Stomach (tissue), 9 donors: ENCODE measurements around the gene MPZL1. TPM values are rescaled to one million over a fixed set of nuclear protein-coding genes. Genes with fewer than 3 reads are reported as not detected.

ENCODE experiments used
- DNase-seq, 2 donors: peaks; one replicate each; pipeline versions ENCODE4 v3.0.0 to v3.0.0-alpha.2; 2013 to 2019
- H3K27ac ChIP-seq, 5 donors: fragments of 200-600 bp in 4 of 5; sonication (generic) in 4 of 5; one replicate each; pipeline ENCODE4 v1.5.1; 2013 to 2019; ENCODE audit warnings: mild to moderate bottlenecking in 1 of 5, moderate library complexity in 1 of 5
- H3K27me3 ChIP-seq, 3 donors: fragments of 200-600 bp; sonication (generic); one replicate each; pipeline ENCODE4 v1.5.1; 2017 to 2019; ENCODE audit warnings: mixed run types in 1 of 3
- H3K36me3 ChIP-seq, 4 donors: fragments of 200-600 bp; sonication (generic); 1 replicate in 3 of 4; 2 replicates in 1 of 4; pipeline ENCODE4 v1.5.1; 2016 to 2019
- H3K4me1 ChIP-seq, 4 donors: fragments of 200-600 bp; sonication (generic); one replicate each; pipeline ENCODE4 v1.5.1; 2016 to 2019
- H3K4me3 ChIP-seq, 4 donors: fragments of 200-600 bp; sonication (generic) in 3 of 4; one replicate each; pipeline ENCODE4 v1.5.1; 2016 to 2019; ENCODE audit warnings: mild to moderate bottlenecking in 1 of 4
- H3K9me3 ChIP-seq, 4 donors: fragments of 200-600 bp; sonication (generic); one replicate each; pipeline ENCODE4 v1.5.1; 2016 to 2019
- CTCF ChIP-seq, 7 experiments: fragments of 450-650 bp in 4 of 7; fragments of 200-600 bp in 3 of 7; sonication (generic) in 3 of 7; IDR thresholded peaks; one replicate each; pipeline ENCODE4 v1.5.1; 2016 to 2019; ENCODE audit warnings: antibody characterized with exemption in 7 of 7, control low read depth in 2 of 7, mild to moderate bottlenecking in 1 of 7
- EP300 ChIP-seq: sonication (generic); formaldehyde crosslinking; IDR thresholded peaks from one replicate; pipeline ENCODE4 v1.6.1; 2017; ENCODE audit warnings: antibody characterized with exemption
- POLR2A ChIP-seq, 4 donors: fragments of 450-650 bp; IDR thresholded peaks; one replicate each; pipeline ENCODE4 v1.6.1; 2016; ENCODE audit warnings: antibody characterized with exemption in 4 of 4, control low read depth in 2 of 4, mild to moderate bottlenecking in 1 of 4, moderate library complexity in 1 of 4
- POLR2AphosphoS5 ChIP-seq, 3 donors: sonication (generic); formaldehyde crosslinking; IDR thresholded peaks; one replicate each; pipeline ENCODE4 v1.6.1; 2016; ENCODE audit warnings: antibody characterized with exemption in 3 of 3
- WGBS, 5 donors: extraction: QIAGEN DNeasy Blood & Tissue Kit in 3 of 5; methylation state at CpG; one replicate each; pipeline versions ENCODE4 v1.1.5 to v1.1.7; 2013 to 2018; 5-methylcytosine and 5-hydroxymethylcytosine counted together
- intact Hi-C: fragments of 100-400 bp; cut with DNase I; formaldehyde crosslinking; loops from one replicate; pipeline ENCODE4 v1.15.1; 2023; ENCODE audit warnings: low total_unique reads
- polyA plus RNA-seq, 3 donors: library from polyadenylated mRNA; stranded (reverse); fragments of 200-250 nt; gene quantifications; one replicate each; pipeline ENCODE4 v1.2.3, GENCODE V29; 2013
- total RNA-seq, 5 donors: library from RNA; depleted of rRNA; stranded (reverse); fragments of >200 nt; gene quantifications; one replicate each; pipeline versions ENCODE4 v1.1.0 to v1.2.3, GENCODE V29; 2014 to 2016
- donor health status: healthy with polysubstance abuse.
- donor health status: Bipolar disorder and iron deficiency.
- donor health status: healthy.

Gene MPZL1
- total and polyA plus RNA-seq, 8 donors = 7.2 to 115 (median 30.6) TPM

- H3K27ac ChIP-seq = no peak overlapping the region
- H3K4me1 ChIP-seq = peaks cover 4 to 40% (median 18%) of the 10 kb centered on the region in 4 donors
- H3K27me3 ChIP-seq = no peaks in the 10 kb centered on the region
- no peak for DNase-seq
- peaks cover 9 to 61% (median 45%) of the 10 kb centered on the region in 4 donors for H3K36me3 ChIP-seq
- intact Hi-C loops = loop anchor here (5.0 kb wide), 1 partner anchor 87 kb away; no protein-coding TSS in a partner anchor
- TF ChIP-seq POLR2AphosphoS5 (IDR thresholded peaks at IDR 0.05) = no peak
- TF ChIP-seq EP300 = no peak
- no peak for TF ChIP-seq CTCF (IDR thresholded peaks at IDR 0.05)
- no peak for TF ChIP-seq POLR2A (IDR thresholded peaks at IDR 0.05)
- no peak overlapping the region for H3K4me3 ChIP-seq
- no peaks in the 10 kb centered on the region for H3K9me3 ChIP-seq
- WGBS, 5 donors = 75 to 85% (median 81%) methylated on average over 5 of the region's 5 CpGs
Observed at GRCh38 chr1:167689567-167689920, 32.2 kb upstream of the MPZL1 start.

- no peak for DNase-seq
- H3K27ac ChIP-seq = no peak overlapping the region
- intact Hi-C loops = no loop called here
- no peak overlapping the region for H3K4me3 ChIP-seq
- H3K36me3 ChIP-seq = peaks cover 9 to 65% (median 47%) of the 10 kb centered on the region in 4 donors
- no peaks in the 10 kb centered on the region for H3K27me3 ChIP-seq
- WGBS, 5 donors = 84 to 93% (median 88%) methylated on average over 4 of the region's 4 CpGs
- peaks cover 4 to 35% (median 16%) of the 10 kb centered on the region in 4 donors for H3K4me1 ChIP-seq
- no peaks in the 10 kb centered on the region for H3K9me3 ChIP-seq
- TF ChIP-seq POLR2A (IDR thresholded peaks at IDR 0.05) (no peak), EP300 (no peak), CTCF (IDR thresholded peaks at IDR 0.05) (no peak), POLR2AphosphoS5 (IDR thresholded peaks at IDR 0.05) (no peak)
Observed at GRCh38 chr1:167690053-167690452, 31.7 kb upstream of the MPZL1 start.

- no peaks in the 10 kb centered on the region for H3K9me3 ChIP-seq
- no peaks in the 10 kb centered on the region for H3K27me3 ChIP-seq
- TF ChIP-seq POLR2AphosphoS5 (IDR thresholded peaks at IDR 0.05) (no peak), EP300 (no peak), CTCF (IDR thresholded peaks at IDR 0.05) (no peak)
- 81 to 93% (median 86%) methylated on average over 7 of the region's 7 CpGs for WGBS, 5 donors
- intact Hi-C loops = no loop called here
- DNase-seq = no peak
- peaks cover 11 to 24% (median 15%) of the 10 kb centered on the region in 4 donors for H3K4me1 ChIP-seq
- no peak overlapping the region for H3K4me3 ChIP-seq
- H3K27ac ChIP-seq = no peak overlapping the region
- H3K36me3 ChIP-seq = peaks cover 20 to 90% (median 78%) of the 10 kb centered on the region in 4 donors
Observed at GRCh38 chr1:167693425-167694045, 28.2 kb upstream of the MPZL1 start.

DNA sequence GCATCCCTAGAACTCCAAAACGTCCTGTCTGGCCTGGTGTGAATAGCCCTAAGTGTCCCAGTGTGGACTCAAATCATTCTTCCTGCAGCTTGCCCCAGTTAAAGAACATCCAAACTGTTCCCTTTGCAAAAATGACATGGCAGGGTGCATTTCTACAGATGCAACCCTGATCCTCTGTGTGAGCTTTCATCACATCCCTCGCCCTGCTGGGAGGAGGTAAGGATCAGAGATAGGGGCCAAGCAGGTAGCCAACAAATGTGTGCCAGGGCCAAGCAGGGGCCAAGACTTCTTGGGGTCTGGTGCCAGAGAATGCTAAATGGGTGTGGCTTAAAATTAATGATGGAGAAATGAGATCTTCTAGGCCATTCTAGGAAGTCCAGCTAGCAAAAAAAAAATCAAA, 27.1 kb upstream of the MPZL1 start:
- peaks cover 20 to 98% (median 84%) of the 10 kb centered on the region in 4 donors for H3K36me3 ChIP-seq
- no peak overlapping the region for H3K27ac ChIP-seq
- H3K9me3 ChIP-seq = no peaks in the 10 kb centered on the region
- H3K27me3 ChIP-seq = no peaks in the 10 kb centered on the region
- DNase-seq = no peak
- TF ChIP-seq POLR2A (IDR thresholded peaks at IDR 0.05) = no peak
- TF ChIP-seq POLR2AphosphoS5 (IDR thresholded peaks at IDR 0.05) = no peak
- no peak for TF ChIP-seq EP300
- no peak for TF ChIP-seq CTCF (IDR thresholded peaks at IDR 0.05)
- intact Hi-C loops = no loop called here
- no peak overlapping the region for H3K4me3 ChIP-seq
- WGBS, 5 donors = 70 to 82% (median 70%) methylated on average over 2 of the region's 2 CpGs
- H3K4me1 ChIP-seq = peaks cover 11 to 18% (median 15%) of the 10 kb centered on the region in 4 donors
